Mammary epithelial cell (primary cell): ENCODE results near the gene SMAD1.

ENCODE experiments used
- EZH2 ChIP-seq: IDR thresholded peaks from 2 replicates; pipeline ENCODE4 v1.6.1; 2012; ENCODE audit warnings: low read length, inconsistent platforms, borderline replicate concordance
- TF ChIP-seq, protein P1 (sequence below), 2 donors: IDR thresholded peaks in 1 of 2; conservative IDR thresholded peaks in 1 of 2; 2 replicates each; pipeline ENCODE4 v1.5.1; 2011 to 2012; ENCODE audit warnings: inconsistent platforms in 2 of 2, low read length in 2 of 2, mild to moderate bottlenecking in 2 of 2, control low read depth in 1 of 2, low read depth in 1 of 2; ENCODE audit not compliant: insufficient read depth in 1 of 2; ENCODE audit errors: extremely low read depth in 1 of 2

DNA sequence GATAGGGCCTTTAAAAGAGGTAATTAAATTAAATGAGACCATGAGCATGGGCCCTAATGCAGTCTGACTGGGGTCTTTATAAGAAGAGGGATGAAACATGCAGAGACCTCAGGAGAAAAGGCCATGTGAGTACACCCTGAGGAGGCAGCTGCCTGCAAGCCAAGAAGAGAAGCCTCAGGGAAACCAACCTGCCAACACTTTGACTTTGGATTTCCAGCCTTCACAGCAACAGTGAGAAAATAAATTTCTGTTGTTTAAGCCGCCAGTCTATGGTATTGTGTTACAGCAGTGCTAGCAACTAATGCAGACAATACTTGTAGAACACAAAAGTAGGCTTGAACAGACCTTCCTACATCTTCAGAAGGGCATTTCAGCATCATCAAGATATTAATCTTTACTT lies 52.3 kb downstream of the SMAD1 start:
- TF ChIP-seq, protein P1, sequence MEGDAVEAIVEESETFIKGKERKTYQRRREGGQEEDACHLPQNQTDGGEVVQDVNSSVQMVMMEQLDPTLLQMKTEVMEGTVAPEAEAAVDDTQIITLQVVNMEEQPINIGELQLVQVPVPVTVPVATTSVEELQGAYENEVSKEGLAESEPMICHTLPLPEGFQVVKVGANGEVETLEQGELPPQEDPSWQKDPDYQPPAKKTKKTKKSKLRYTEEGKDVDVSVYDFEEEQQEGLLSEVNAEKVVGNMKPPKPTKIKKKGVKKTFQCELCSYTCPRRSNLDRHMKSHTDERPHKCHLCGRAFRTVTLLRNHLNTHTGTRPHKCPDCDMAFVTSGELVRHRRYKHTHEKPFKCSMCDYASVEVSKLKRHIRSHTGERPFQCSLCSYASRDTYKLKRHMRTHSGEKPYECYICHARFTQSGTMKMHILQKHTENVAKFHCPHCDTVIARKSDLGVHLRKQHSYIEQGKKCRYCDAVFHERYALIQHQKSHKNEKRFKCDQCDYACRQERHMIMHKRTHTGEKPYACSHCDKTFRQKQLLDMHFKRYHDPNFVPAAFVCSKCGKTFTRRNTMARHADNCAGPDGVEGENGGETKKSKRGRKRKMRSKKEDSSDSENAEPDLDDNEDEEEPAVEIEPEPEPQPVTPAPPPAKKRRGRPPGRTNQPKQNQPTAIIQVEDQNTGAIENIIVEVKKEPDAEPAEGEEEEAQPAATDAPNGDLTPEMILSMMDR (conservative IDR thresholded peaks at IDR 0.05 in 1 of 2, IDR thresholded peaks at IDR 0.05 in 1 of 2; ENCODE audit: extremely low read depth in 1 of 2, insufficient read depth in 1 of 2, low read depth in 1 of 2, low read length in 2 of 2) = no peak
- TF ChIP-seq EZH2 = no peak
